ENCODE data around the gene FAM193B.

Gene FAM193B

DNA sequence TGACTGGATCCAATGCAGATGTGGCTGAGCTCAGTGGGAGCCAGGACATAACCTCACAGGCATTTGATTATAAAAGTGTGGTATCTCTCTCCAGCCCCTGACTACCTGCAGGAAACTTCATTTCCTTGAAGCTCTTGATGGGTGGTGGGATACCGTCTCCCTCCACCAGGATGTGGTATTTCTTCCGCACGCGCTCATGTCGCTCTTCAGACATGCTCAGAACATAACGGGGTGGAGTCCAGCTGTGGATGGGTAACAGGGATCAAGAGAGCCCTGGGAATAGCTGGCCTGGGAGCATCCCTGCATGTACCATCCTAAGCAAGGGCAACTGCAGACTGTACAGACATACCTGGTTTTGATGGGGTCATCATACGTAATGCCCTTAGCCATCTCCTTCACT lies 38.8 kb downstream of the FAM193B start:
- no peak for DNase-seq (ENCODE audit: low spot score)

- no peak for DNase-seq (ENCODE audit: low spot score)
Measured at GRCh38 chr5:177514541-177514940, 39.8 kb downstream of the FAM193B start.

DNA sequence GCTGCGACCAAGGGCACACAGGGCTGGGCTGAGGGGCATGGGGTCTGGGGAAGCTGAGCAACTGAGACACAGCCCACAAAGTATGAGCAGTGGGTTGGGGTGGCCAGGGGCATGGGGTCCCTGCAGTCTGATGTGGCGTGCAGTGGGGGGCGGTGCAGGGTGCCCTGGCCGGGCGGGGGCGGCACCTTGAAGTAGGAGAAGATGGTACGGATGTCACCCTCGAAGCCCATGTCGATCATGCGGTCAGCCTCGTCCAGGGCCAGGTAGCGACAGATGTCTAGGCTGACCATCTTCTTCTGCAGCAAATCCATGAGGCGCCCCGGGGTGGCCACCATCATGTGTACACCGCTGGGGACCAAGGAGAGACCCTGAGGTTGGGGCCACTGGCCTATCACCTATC lies 40.9 kb downstream of the FAM193B start:
- no peak for DNase-seq (ENCODE audit: low spot score)

DNA sequence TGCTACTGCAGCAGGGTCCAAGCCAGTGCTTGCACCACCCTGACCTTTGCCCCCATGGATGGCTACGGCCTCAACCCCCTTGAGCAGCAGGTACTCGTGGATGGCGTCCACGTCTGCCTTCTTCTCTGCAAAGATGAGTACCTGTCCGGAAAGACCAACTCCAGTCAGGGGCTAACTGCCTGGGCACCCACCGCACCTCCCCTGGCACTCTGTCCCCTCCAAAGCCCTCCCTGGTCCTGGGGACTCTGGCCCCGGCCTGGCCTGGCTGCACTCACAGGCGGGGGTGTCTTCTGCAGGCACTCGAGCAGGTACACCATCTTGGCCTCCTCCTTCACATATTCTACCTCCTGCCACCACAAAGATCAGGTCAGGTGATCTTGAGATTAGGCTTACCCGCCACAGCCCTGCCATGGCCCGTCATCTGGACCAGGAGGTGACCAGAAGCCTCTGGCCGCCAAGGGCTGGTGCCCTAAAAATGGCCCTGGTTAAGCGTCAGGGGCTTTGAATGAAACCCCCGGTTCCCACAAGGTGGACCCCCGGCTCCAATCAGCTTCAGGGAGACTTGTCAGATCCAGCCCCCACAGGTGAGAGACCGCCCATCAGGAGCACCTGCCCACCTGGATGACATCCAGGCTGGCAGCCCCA lies 41.5 kb downstream of the FAM193B start:
- DNase-seq (ENCODE audit: low spot score), result no peak

DNA sequence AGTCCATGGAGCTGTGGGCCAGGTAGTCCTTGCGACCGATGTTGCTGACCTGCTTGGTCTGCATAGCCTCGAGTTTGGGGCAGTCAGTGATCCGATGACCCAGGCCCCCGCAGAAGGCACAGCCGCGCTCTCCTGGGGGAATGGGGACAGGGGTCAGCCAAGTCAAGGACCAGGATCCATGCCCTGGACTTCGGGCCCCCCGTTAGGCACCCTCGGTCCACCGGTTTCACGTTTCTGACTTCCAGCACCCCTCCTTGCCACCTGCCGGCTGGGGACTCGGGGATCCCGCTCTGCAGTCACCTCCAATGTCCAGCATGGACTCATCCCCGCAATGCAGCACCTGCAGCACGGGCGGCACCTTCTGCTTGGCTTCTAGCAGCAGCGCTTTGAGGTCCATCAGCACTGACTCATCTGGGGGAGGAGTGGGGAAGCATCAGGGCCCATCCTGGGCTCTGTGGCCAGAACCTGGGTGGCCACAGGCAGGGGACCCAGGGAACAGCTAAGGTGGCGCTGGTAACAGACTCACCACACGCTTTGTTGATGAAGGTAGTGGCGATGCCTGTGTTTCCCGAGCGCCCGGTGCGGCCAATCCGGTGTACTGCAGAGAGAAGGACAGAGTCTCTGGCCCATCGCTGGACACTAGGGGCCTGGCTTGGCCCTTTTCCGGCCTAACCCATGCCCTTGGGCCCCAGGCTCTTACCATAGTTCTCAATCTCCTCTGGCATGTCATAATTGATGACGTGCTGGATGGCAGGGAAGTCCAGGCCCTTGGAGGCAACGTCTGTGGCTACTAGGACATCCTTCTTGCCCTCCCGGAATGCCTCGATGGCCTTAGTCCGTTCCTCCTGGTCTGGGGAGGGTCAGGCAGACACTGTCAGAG lies 42.3 kb downstream of the FAM193B start:
- DNase-seq (ENCODE audit: low spot score), result no peak

- no peak for DNase-seq (ENCODE audit: low spot score)
Measured at GRCh38 chr5:177511181-177511580, 43.2 kb downstream of the FAM193B start.

DNA sequence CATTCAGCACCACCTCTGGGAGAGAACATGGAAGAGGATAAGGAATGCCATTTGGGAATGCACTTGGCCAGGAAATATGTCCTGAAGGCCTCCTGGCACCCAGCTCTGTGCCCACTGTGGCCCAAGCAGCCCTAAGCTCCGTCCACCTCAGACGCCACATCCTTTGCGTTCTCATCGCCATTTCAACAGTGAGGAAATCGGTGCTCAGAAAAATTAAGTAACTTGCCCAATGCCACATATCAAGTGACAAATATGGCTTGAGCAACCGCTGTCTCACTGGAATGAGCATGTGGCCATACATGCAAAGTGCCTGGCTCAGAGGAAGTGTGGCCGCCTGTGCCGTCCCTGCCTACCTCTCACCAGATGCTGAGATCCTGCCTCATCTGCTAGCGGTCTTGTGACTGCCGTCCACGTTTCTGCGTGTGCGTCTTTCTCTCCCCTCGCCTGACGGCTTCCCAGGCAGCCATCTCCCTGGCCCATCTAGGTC lies 43.8 kb downstream of the FAM193B start:
- DNase-seq (ENCODE audit: low spot score), result no peak

DNA sequence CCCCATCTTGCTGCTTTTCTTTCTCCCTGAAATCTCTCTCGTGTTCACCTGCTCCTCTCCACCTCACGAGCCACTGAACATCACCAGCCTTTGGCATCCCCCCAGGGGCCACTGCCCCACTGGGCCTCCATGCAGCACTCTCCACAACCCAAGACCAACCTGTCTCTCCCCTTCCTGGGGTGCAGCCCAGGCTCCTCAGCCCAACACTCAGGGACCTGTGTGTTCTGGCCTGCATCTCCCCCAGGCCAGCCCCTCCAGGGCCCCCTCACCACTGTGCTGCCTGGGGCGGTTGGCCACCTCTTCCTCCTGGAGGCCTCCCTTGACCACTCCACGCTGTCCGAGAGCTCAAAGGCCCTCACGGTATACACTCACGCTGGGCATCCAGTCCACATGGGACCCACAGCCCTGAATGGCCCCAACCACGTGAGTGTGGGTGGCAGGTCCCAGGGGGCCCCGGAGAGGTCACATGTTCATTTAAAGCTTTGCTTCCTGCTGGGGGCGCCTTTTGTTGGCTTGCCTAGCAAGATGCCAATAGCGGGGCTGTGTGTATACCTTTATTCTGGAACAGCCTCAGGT lies 44.3 kb downstream of the FAM193B start:
- no peak for DNase-seq (ENCODE audit: low spot score)

- DNase-seq (ENCODE audit: low spot score), result no peak
Measured at GRCh38 chr5:177509381-177509951, 44.9 kb downstream of the FAM193B start, which contains the start of gene DOK3. TSS of gene DOK3 (minus strand) at chr5:177509826. CDS start at chr5:177509540, 286 bp downstream.

- no peak for DNase-seq (ENCODE audit: low spot score)
Measured at GRCh38 chr5:177508837-177509236, 45.5 kb downstream of the FAM193B start.

DNA sequence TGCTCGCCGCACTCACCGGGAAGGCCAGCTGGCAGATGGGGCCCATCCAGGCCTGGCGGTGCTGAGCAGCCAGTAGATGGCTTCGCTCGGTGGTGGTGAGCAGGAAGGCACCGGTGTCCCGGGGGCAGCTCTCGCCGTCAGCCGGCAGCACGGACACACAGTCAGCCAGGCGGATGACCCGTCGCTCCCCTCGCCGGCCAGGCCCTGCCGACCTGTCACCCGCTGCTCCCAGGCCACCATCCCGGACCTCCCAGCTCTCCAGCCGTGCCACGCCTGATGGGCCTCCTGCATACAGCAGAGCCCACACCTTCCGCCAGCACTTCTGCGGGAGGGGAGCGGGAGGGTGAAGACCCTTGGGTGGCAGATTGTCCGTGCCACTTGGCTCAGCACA lies 46.1 kb downstream of the FAM193B start:
- DNase-seq (ENCODE audit: low spot score), result no peak

DNA sequence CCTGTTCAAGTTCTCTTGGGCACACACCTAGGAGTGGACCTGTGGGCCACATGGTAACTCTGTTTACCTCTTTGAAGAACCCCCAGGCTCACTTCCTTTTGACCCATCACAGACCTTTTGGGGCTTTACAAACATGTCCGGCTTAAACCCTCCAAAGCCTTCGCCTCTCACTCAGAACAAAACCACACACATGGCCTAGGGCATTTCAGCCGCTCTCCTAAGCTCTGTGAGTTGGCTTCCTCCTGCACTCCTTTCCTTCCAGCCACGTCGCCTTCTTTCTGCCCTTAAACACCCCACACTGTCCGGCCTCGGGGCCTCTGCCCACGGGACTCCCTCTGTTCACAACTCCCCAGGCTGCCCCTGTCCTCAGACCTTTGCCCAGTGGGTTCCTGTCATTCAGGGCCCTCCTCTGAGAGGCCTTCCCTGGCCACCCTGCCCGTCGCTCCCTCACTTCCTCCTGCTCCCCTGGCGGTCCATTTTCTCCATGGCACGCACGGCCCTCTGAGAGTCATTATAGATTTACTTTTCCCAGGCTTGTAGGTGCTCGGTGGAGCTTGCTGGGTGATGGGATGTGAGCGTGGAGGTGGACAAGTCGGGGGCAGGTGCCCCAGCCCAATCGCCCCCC lies 46.7 kb downstream of the FAM193B start:
- DNase-seq (ENCODE audit: low spot score), result no peak

GRCh38 chr5:177507165-177507564 lies 47.2 kb downstream of the FAM193B start:
- no peak for DNase-seq (ENCODE audit: low spot score)

DNA sequence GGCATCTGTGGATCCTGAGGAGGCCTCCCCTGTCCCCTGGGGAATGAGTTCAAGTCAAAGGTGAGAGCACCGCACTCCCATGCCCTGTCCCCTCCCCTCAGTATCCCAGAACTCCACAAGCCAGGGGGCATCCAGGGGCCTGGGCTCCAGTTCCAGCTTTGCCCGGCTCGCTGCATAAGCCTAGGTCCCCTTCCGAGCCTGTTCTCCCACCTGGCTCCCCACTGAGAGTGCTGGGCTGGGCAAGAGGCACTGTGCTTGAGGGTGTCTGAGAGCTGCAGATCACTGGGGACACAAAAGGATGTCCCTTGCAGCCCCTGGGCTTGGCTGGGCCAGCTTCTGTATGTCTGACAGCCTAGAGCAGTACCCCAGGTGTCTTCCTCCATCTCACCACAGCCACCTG lies 49.3 kb downstream of the FAM193B start:
- no peak for DNase-seq (ENCODE audit: low spot score)

DNA sequence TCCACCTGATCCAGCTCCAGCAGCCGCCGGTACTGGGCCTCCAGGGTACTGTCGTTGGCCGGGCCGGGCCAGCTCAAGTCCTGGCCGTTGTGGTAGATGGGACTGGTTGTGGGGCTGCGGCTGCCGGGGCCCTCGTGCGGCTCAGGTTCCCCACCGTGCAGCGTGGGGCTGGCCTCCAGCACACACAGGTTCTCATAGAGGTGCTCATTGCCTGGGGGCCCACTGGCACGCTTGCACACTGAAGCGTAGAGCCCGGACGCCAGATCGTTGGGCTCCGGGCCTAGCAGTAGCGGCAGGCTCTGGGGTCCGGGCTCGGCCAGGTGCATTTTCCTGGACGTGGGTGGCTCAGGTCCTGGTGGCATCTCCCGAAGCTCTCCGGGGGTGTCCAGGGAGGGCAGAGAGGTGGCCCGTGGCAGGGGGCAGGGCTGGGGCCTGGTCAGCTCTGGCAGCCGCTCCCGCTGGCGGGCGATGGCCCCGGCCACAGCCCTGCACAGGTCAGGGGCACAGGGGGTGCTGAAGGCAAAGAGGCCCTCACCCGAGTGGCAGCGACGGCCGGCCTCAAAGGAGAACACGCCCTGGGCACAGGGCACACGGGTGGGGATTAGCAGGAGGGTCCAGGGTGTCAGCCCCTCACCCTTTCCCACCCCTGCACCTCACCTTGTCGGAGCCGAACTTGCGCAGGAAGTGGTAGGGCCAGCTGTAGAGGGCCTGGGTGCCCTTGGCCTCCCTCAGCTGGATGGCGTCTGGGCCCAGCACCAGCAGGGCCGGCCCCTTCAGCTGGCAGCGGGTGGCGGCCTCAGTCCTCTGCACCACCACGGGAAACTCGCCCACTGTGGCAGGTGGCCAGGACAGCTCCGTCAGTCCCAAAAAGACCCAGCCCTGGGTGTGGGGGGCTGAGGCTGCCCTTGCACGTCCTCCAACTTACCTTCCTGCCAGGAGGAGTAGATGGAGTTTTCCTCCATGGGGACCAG lies 50.0 kb downstream of the FAM193B start:
- DNase-seq (ENCODE audit: low spot score), result no peak

GRCh38 chr5:177503351-177504085 lies 50.8 kb downstream of the FAM193B start:
- DNase-seq (ENCODE audit: low spot score), result no peak

- DNase-seq (ENCODE audit: low spot score), result no peak
Measured at GRCh38 chr5:177502886-177503285, 51.5 kb downstream of the FAM193B start.

GRCh38 chr5:177501874-177502678 lies 52.3 kb downstream of the FAM193B start:
- DNase-seq (ENCODE audit: low spot score), result no peak
